ENCODE data around the gene FSTL1.

FSTL1 gene

GRCh38 chr3:120440001-120440703 lies 10.6 kb downstream of the FSTL1 start:
- ATAC-seq: no peak
- DNase-seq: no peak

GRCh38 chr3:120438665-120439370 lies 12.0 kb downstream of the FSTL1 start:
- DNase-seq (no peak), ATAC-seq (no peak)

GRCh38 chr3:120438216-120438615 lies 12.6 kb downstream of the FSTL1 start:
- ATAC-seq: no peak

GRCh38 chr3:120437559-120437958 lies 13.2 kb downstream of the FSTL1 start:
- ATAC-seq: no peak
- no peak for DNase-seq

More at GRCh38 chr3:120438216-120438615, 12.6 kb downstream of the FSTL1 start:
- DNase-seq: no peak

- ATAC-seq (no peak), DNase-seq (no peak)
Observed at GRCh38 chr3:120436523-120437050, 14.2 kb downstream of the FSTL1 start.

GRCh38 chr3:120435621-120436020 lies 15.2 kb downstream of the FSTL1 start:
- ATAC-seq: no peak
- no peak for DNase-seq

- no peak for ATAC-seq
- no peak for DNase-seq
Observed at GRCh38 chr3:120433662-120434331, 17.0 kb downstream of the FSTL1 start.

- ATAC-seq: no peak
- no peak for DNase-seq
Observed at GRCh38 chr3:120432150-120432860, 18.5 kb downstream of the FSTL1 start.

GRCh38 chr3:120429921-120430361 lies 20.9 kb downstream of the FSTL1 start:
- ATAC-seq (no peak), DNase-seq (no peak)

GRCh38 chr3:120428924-120429323 lies 21.9 kb downstream of the FSTL1 start:
- DNase-seq: no peak
- ATAC-seq: no peak

GRCh38 chr3:120427201-120427600 lies 23.6 kb downstream of the FSTL1 start:
- ATAC-seq (no peak), DNase-seq (no peak)

- DNase-seq (no peak), ATAC-seq (no peak)
Observed at GRCh38 chr3:120425572-120426250, 25.1 kb downstream of the FSTL1 start.

- no peak for ATAC-seq
Observed at GRCh38 chr3:120424976-120425570, 25.7 kb downstream of the FSTL1 start.

GRCh38 chr3:120424506-120424905 lies 26.3 kb downstream of the FSTL1 start:
- DNase-seq (no peak), ATAC-seq (no peak)

More at GRCh38 chr3:120424976-120425570, 25.7 kb downstream of the FSTL1 start:
- no peak for DNase-seq

- DNase-seq (no peak), ATAC-seq (no peak)
Observed at GRCh38 chr3:120423432-120423831, 27.4 kb downstream of the FSTL1 start.

- no peak for ATAC-seq
Observed at GRCh38 chr3:120421926-120422325, 28.9 kb downstream of the FSTL1 start.

GRCh38 chr3:120420928-120421551 lies 29.8 kb downstream of the FSTL1 start:
- no peak for ATAC-seq
- no peak for DNase-seq

More at GRCh38 chr3:120421926-120422325, 28.9 kb downstream of the FSTL1 start:
- DNase-seq: no peak

- no peak for ATAC-seq
- no peak for DNase-seq
Observed at GRCh38 chr3:120420360-120420759, 30.4 kb downstream of the FSTL1 start.

- no peak for ATAC-seq
- no peak for DNase-seq
Observed at GRCh38 chr3:120419797-120420196, 31.0 kb downstream of the FSTL1 start.

- peak; percentile 18 for DNase-seq
- peak; percentile 45 for ATAC-seq
Observed at GRCh38 chr3:120418866-120419490, 31.8 kb downstream of the FSTL1 start.
